GM18505 (cell line): ENCODE data around the gene RNF13.
"Not testable (repeated sequence)": the region's sequence is repeated elsewhere in the genome, so short reads cannot be mapped to it uniquely, and the experiment has no call there.

ENCODE experiments used
- ATAC-seq: cut with Tn5 transposase; IDR thresholded peaks from one replicate; pipeline ENCODE4 v1.9.1; 2021; ENCODE audit not compliant: unreplicated experiment
- POLR2A ChIP-seq: IDR thresholded peaks from 4 replicates; pipeline ENCODE4 v1.6.1; 2011; ENCODE audit warnings: borderline replicate concordance; ENCODE audit not compliant: insufficient read depth, insufficient read length; ENCODE audit errors: extremely low read depth

Gene RNF13

DNA sequence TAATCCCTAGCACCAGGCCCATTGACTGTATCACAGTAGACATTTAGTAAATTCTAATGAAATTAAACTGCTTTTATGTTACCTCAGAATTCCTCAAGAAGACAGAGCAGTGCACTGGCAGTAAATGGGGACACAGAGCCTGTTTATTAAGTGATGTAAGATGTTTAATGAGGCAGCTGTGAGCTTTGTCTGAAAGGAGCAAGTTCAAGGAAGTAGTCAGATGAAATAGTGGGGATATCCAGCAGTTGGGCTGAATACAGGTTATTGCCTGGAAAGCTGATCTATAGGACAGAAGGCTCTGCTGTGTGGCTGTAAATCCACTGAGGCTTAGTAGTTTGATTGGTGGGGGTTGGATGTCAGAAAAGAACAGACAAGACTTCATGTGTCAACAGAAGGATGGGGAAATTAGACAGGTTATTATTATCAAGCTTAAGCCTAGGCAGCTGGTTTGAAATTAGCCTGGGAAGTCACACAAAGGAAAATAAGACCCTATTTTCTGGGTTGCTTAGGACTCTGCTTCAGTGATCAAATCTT lies 95.5 kb downstream of the RNF13 start:
- ATAC-seq, result no peak

DNA sequence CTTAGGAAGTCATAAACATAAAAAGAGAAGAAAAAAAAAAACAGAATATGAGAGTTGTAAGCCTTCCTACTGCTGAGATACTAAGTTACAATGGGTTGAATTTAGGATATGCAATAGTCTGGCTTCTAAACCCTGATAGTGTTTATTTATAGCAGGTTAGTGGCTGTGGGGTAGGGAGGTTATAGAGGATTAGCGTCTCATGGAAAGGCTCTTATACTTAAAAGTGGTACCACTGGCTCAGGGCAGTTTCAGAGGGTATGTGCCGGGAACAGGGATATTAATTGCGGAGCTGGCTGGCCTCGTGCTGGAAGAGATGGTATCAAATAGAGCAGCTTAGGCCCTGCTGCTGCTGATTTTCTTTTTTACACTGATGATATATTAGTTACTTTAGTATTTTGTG lies 96.9 kb downstream of the RNF13 start:
- ATAC-seq, result no peak
- TF ChIP-seq POLR2A, result no peak

More for the DNA sequence above, 95.5 kb downstream of the RNF13 start:
- TF ChIP-seq POLR2A, result no peak

DNA sequence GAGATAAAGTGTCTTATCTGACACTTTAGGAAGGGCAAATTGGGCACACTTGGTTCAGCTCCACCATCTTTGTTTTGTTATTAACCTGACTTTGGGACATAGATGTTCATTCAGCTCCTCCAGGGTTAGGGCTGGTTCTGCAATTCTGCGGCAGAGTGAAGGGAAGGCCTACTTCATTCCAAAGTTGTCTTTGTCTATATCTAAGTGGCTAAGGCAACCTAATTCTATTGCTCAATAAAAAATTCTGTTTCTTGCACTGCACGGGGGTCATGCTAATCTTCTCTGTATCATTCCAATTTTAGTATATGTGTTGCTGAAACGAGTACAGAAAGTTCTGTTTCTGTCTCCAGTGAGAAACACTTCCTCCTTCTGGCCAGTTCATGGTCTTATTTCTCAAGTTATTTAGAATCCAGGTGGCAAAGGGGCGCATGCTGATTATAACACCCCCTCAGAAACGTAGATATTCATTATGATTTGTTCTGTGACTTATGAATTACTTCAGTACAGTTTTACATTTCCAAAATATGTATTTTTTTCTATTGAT lies 104.2 kb downstream of the RNF13 start:
- no peak for ATAC-seq
- TF ChIP-seq POLR2A, result no peak

DNA sequence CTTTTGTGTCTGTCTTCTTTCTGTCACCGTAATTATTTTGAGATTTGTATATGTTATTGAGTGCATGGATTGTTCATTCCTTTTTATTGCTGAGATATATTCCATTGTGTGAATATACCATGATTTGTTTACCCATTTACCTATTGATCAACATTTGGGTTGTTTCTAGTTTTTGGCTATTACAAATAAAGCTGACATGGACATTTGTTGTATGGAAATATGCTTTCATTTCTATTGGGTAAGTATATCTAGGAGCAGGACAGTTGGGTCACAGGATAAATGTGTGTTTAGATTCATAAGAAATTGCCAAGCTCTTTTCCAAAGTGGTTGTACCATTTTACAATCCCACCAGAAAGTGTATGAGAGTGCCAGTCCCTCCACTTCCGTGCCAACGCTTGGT lies 106.5 kb downstream of the RNF13 start:
- no peak for TF ChIP-seq POLR2A
- no peak for ATAC-seq

DNA sequence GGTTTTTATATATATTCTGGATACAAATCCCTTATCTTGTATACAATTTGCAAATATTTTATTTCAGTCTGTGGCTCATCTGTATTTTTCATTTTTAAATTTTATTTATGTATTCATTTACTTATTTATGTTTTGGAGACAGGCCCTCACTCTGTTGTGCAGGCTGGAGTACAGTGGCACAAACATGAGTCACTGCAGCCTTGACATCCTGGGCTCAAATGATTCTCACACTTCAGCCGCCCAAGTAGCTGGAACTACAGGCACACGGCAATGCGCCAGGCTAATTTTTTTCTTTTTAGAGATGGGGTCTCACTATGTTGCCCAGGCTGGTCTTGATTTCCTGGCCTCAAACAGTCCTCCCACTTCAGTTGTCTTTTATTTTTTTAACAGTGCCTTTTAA lies 107.1 kb downstream of the RNF13 start:
- no peak for TF ChIP-seq POLR2A
- ATAC-seq, result no peak

DNA sequence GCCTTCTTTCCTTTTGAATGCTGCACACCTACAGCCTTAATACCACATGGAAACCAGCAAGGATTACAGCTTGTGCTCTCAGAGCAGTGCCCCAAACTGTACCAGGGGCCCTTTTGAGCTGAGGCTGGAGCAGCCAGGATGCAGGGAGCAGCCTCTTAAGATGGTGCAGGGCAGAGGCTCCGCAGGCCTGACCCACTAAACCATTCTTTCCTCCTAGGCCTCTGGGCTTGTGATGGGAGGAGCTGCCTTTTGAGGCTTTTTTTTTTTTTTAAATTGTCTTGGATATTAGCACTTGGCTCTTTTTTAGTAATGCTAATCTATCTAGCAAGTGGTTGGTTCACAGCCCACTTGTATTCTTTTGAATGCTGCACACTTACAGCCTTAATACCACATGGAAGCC lies 120.0 kb downstream of the RNF13 start:
- ATAC-seq, result no peak
- TF ChIP-seq POLR2A, result no peak

DNA sequence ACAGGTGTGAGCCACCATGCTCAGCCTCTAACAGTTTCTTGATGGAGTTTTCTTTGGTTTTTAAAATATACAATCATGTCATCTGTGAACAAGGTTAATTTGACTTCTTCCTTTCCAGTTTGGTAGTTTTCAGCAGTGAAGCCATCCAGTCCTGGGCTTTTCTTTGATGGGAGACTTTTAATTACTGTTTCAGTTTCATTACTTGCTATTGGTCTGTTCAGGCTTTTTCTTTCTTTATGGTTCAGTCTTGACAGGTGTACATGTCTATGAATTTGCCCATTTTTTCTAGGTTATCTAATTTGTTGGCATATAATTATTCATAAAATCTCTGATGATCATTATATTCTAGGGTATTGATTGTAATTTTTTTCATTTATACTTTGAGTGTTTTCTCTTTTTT lies 120.8 kb downstream of the RNF13 start:
- no peak for ATAC-seq
- no peak for TF ChIP-seq POLR2A

DNA sequence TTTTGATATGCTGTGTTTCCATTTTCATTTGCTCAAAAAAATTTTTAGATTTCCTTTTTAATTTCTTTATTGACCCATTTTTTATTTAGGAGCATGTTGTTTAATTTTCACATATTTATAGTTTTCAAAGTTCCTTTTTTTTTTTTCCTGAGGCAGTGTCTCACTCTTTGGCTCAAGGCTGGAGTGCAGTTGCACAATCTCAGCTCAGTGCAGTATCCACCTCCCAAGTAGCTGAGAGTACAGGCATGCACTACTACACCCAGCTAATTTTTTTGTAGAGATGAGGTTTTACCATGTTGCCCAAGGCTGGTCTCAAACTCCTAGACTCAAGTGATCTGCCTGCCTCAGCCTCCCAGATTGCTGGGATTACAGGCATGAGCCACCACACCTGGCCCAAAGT lies 121.5 kb downstream of the RNF13 start:
- ATAC-seq, result no peak
- no peak for TF ChIP-seq POLR2A

DNA sequence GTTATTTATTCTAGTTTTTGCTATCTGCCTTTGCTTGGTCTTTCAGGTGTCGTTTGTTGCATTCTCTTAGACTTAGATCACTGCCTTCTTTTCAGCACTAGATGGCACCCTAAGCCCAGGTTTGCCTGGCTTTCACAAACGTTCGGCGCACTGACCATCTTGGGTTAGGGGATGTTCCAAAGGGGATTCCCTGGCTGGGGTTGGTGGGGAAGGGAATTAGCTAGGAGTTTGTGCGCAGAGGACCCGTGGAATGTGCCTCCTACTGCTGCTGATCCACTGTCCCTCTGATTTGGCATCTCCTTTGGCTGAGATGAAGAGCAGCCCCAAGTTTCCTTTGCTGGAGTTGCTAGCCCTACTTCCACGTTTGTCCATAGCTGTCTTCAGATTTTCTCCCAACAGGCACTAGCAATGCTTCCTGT lies 123.8 kb downstream of the RNF13 start:
- TF ChIP-seq POLR2A, result no peak
- no peak for ATAC-seq

DNA sequence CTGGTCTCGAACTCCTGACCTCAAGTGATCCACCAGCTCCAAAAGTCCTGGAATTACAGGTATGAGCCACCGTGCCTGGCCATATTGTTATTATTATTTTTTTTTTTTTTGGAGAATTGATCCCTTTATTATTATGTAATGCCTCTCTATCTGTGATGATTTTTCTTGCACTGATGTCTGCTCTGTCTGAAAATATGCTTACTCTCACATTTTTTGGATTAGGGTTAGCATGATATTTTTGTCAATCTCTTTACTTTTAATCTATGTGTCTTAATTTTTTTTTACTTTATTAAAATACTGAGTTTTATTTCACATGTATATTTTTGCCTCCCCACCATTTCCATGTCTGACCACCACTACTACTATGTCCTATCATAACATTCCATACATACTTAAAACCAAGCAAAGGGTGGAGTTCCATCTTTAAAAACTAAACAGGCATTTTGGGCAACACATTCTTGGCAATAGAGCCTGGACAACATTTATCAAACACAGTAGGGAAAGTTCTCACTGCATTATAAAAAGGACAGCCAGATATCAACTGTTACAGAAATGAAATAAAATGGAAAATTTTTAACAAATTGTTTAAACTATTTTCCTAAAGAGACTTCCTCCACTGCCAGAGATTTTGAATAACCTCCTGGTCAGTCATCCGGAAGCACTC lies 125.5 kb downstream of the RNF13 start:
- ATAC-seq, result not testable (repeated sequence)

DNA sequence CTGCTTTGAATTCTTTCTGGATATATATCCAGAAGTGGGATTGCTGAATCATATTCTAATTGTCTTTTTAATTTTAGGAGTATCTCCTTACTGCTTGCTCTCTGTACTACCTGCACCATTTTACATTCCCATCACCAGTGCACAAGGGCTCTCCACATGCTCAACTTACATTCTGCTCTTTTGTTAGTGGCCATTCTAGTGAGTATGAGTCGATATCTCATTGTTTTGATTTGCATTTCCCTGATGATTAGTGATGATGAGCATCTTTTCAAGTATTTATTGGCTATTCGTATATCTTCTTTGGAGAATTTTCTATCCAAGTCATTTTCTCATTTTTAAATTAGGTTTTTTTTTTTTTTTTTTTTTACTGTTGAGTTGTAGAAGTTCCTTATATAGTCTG lies 128.2 kb downstream of the RNF13 start:
- no peak for TF ChIP-seq POLR2A
- no peak for ATAC-seq

DNA sequence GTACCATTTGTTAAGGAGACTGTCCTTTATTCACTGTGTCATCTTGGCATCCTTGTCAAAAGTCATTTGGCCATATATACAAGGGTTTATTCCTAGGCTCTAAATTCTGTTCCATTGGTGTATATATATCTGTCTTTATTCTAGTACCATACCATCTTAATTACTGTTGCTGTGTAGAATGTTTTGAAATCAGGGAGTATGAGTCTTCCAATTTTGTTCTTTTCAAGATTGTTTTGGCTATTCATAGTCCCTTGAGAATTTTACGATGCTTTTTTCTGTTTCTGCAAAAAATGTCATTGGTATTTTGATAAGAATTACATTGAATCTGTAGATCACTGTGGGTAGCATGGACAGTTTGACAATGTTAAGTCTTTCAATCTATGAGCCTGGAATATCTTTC lies 128.9 kb downstream of the RNF13 start:
- TF ChIP-seq POLR2A, result no peak
- ATAC-seq, result no peak

DNA sequence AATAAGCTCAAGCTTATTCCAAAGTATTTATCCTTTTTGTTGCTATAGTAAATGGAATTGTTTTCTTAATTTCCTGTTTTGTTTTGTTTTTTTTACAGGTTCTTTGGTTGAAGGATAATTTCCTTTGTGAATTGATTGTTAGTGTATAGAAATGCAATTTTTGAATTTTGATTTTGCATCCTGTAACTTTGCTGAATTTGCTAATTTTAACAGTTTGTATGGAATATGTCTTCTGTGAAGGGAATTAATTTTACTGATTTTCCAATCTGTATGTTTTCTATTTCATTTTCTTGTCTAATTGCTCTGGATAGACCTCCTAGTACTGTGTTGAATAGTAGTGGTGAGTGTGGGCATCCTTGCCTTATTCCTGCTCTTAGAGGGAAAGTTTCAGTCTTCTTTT lies 129.4 kb downstream of the RNF13 start:
- TF ChIP-seq POLR2A, result no peak
- no peak for ATAC-seq

DNA sequence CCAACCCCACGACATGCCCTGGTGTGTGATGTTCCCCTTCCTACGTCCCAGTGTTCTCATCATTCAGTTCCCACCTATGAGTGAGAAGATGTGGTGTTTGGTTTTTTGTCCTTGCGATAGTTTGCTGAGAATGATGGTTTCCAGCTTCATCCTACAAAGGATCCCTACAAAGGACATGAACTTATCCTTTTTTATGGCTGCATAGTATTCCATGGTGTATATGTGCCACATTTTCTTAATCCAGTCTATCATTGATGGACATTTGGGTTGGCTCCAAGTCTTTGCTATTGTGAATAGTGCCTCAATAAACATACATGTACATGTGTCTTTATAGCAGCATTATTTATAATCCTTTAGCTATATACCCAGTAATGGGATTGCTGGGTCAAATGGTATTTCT lies 131.0 kb downstream of the RNF13 start:
- ATAC-seq, result not testable (repeated sequence)

DNA sequence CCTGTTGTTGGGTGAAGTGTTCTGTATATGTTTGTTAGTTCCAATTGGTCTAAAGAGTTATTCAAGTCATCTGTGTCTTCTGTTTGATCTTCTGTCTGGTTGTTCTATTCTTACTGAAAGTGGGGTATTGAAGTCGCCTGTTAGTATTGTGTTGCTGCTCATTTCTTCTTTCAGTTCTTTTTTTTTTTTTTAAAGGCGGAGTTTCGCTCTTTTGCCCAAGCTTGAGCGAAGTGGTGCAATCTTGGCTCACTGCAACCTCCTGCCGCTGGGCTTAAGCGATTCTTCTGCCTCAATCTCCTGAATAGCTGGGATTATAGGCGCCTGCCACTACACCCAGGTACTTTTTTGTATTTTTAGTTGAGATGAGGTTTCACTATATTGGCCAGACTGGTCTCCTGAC lies 134.2 kb downstream of the RNF13 start:
- no peak for TF ChIP-seq POLR2A
- ATAC-seq, result no peak
